Heart right ventricle (tissue), 16 donors: ENCODE data around the gene PRLR. TPM values are rescaled to one million over a fixed set of nuclear protein-coding genes. Genes with fewer than 3 reads are reported as not detected.

ENCODE experiments used
- ATAC-seq, 8 donors: fragments of 200-7000 bp; cut with Tn5 transposase; one replicate each; pipeline ENCODE4 v1.9.1; 2020; ENCODE audit warnings: mild to moderate bottlenecking in 8 of 8, moderate library complexity in 8 of 8, moderate number of reproducible peaks in 1 of 8
- DNase-seq, 2 donors: peaks; one replicate each; pipeline ENCODE4 v3.0.0-alpha.2; 2020
- H3K27ac ChIP-seq, 10 donors: fragments of 200-600 bp; sonication (generic) in 2 of 10; one replicate each; pipeline versions ENCODE4 v1.5.0 to v1.8.0; 2020 to 2022; ENCODE audit warnings: mild to moderate bottlenecking in 3 of 10
- H3K27me3 ChIP-seq, 7 donors: fragments of 200-600 bp; one replicate each; pipeline ENCODE4 v1.8.0; 2021 to 2022; ENCODE audit warnings: mild to moderate bottlenecking in 2 of 7
- H3K36me3 ChIP-seq, 9 donors: fragments of 200-600 bp; sonication (generic) in 1 of 9; one replicate each; pipeline versions ENCODE4 v1.5.0 to v1.8.0; 2020 to 2022; ENCODE audit warnings: mild to moderate bottlenecking in 2 of 9
- H3K4me1 ChIP-seq, 9 donors: fragments of 200-600 bp; sonication (generic) in 1 of 9; one replicate each; pipeline versions ENCODE4 v1.5.0 to v1.8.0; 2020 to 2022; ENCODE audit warnings: mild to moderate bottlenecking in 4 of 9
- H3K4me3 ChIP-seq, 10 donors: fragments of 200-600 bp; sonication (generic) in 2 of 10; one replicate each; pipeline versions ENCODE4 v1.5.0 to v1.8.0; 2020 to 2022; ENCODE audit warnings: mild to moderate bottlenecking in 7 of 10, moderate library complexity in 2 of 10
- H3K9me3 ChIP-seq, 11 donors: fragments of 200-600 bp in 10 of 11; sonication (generic) in 2 of 11; one replicate each; pipeline versions ENCODE4 v1.5.0 to v1.8.0; 2013 to 2022; ENCODE audit warnings: mild to moderate bottlenecking in 2 of 11, control low read depth in 1 of 11, moderate library complexity in 1 of 11
- CTCF ChIP-seq, 9 donors: fragments of 200-600 bp; sonication (generic) in 2 of 9; IDR thresholded peaks; one replicate each; pipeline versions ENCODE4 v1.5.0 to v1.8.0; 2021 to 2022; ENCODE audit warnings: antibody characterized with exemption in 9 of 9, mild to moderate bottlenecking in 5 of 9, moderate library complexity in 1 of 9
- WGBS, 2 donors: extraction: QIAGEN DNeasy Blood & Tissue Kit; methylation state at CpG; one replicate each; pipeline ENCODE4 v1.1.7; 2013; ENCODE audit warnings: inconsistent platforms in 1 of 2; 5-methylcytosine and 5-hydroxymethylcytosine counted together
- intact Hi-C, 10 donors: fragments of 100-400 bp; cut with DNase I; formaldehyde crosslinking; loops; one replicate each; pipeline versions ENCODE4 v1.11.1 to v1.14.2; 2022
- polyA plus RNA-seq, 2 donors: library from polyadenylated mRNA; stranded (reverse); fragments of 200-250 nt; gene quantifications; one replicate each; pipeline ENCODE4 v1.2.3, GENCODE V29; 2013
- total RNA-seq, 10 donors: library from RNA; stranded (reverse); fragmentation: NEBNext Ultra II Directional in 3 of 10; extraction: Animal tissue kit (Norgen Biotek cat#: 25700) in 3 of 10; gene quantifications; one replicate each; pipeline versions ENCODE4 v1.2.1 to v1.2.4, GENCODE V29; 2021 to 2023
- donor health status: Arrhythmogenic right ventricular cardiomyopathy.
- donor health status: ischemic (EF 13 %, LVEDD 7.1; RV severe dilation, severe dysfunction).
- donor health status: healthy with polysubstance abuse.
- donor health status: DM: no; HTN: yes; CAD: no.
- donor health status: DM: no; HTN: no; CAD: no.
- donor health status: ischemic (EF 25% LVEDD 6.9; RV normal size, moderate dysfunction).
- donor health status: ischemic (EF 25% LVEDD 5.7; RV mildly dilated, moderate dysfunction).
- donor health status: healthy.
- donor health status: DM: yes; HTN: yes; CAD: no.
- donor health status: Ischemic cardiomyopathy.
- donor health status: ischemic (EF 35%, LVEDD 5.7; RV mildly dilated, moderate dysfunction).
- donor health status: nonischemic (EF 11% LVEDD 7.7; RV severe dilation, severe dysfunction).
- donor health status: DM: yes; HTN: yes; CAD: no.
- donor health status: PGD.
- donor health status: ischemic (EF 29% LVEDD 5.4; RV normal size, mild dysfunction).
- donor health status: nonischemic (EF 23%, LVEDD 6.1; RV moderate dilation, normal function).

The PRLR gene
- total and polyA plus RNA-seq, 12 donors: 0.04 to 1.3 (median 0.47) TPM

GRCh38 chr5:35264509-35264908 is 34.2 kb upstream of the PRLR start:
- no peaks in the 10 kb centered on the region for H3K27me3 ChIP-seq
- no peak for TF ChIP-seq CTCF (IDR thresholded peaks at IDR 0.05)
- no peaks in the 10 kb centered on the region for H3K36me3 ChIP-seq
- DNase-seq (no peak), ATAC-seq (no peak)
- intact Hi-C loops: no loop called here
- no peak overlapping the region for H3K4me3 ChIP-seq
- WGBS, 2 donors: 93 to 96% methylated on average over 2 of the region's 2 CpGs
- no peaks in the 10 kb centered on the region for H3K4me1 ChIP-seq
- no peak overlapping the region for H3K27ac ChIP-seq
- peaks cover 0 to 3% (median 0%) of the 10 kb centered on the region in 11 donors for H3K9me3 ChIP-seq

- no peak overlapping the region for H3K4me3 ChIP-seq
- no peaks in the 10 kb centered on the region for H3K36me3 ChIP-seq
- H3K4me1 ChIP-seq: no peaks in the 10 kb centered on the region
- intact Hi-C loops: no loop called here
- no peak overlapping the region for H3K27ac ChIP-seq
- DNase-seq: no peak
- 68 to 71% methylated on average over 2 of the region's 2 CpGs for WGBS, 2 donors
- H3K27me3 ChIP-seq: no peaks in the 10 kb centered on the region
- peaks cover 0 to 3% (median 0%) of the 10 kb centered on the region in 11 donors for H3K9me3 ChIP-seq
- no peak for ATAC-seq
- TF ChIP-seq CTCF (IDR thresholded peaks at IDR 0.05): no peak
Observed at GRCh38 chr5:35263266-35263877, 33.1 kb upstream of the PRLR start.

DNA sequence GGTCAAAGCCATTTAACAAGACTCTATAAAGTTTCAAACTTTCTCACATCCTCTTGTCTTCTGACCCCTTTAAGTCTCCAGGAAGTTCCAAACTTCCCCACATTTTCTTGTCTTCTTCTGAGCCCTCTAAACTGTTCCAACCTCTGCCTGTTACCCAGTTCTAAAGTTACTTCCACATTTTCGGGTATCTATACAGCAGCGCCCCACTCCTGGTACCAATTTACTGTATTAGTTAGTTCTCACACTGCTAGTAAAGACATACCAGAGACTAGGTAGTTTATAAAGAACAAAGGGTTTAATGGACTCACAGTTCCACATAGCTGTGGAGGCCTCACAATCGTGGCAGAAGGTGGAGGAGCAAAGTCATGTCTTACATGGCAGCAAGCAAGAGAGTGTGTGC is 23.3 kb upstream of the PRLR start:
- 88 to 90% methylated on average over 3 of the region's 3 CpGs for WGBS, 2 donors
- Histone ChIP-seq H3K4me1 (no peaks in the 10 kb centered on the region), H3K27me3 (peaks cover 0 to 4% (median 0%) of the 10 kb centered on the region in 7 donors), H3K27ac (no peak overlapping the region), H3K4me3 (no peak overlapping the region), H3K9me3 (peaks cover 0 to 21% (median 12%) of the 10 kb centered on the region in 11 donors), H3K36me3 (no peaks in the 10 kb centered on the region)
- intact Hi-C loops: no loop called here
- DNase-seq: no peak
- ATAC-seq: no peak
- TF ChIP-seq CTCF (IDR thresholded peaks at IDR 0.05): no peak

DNA sequence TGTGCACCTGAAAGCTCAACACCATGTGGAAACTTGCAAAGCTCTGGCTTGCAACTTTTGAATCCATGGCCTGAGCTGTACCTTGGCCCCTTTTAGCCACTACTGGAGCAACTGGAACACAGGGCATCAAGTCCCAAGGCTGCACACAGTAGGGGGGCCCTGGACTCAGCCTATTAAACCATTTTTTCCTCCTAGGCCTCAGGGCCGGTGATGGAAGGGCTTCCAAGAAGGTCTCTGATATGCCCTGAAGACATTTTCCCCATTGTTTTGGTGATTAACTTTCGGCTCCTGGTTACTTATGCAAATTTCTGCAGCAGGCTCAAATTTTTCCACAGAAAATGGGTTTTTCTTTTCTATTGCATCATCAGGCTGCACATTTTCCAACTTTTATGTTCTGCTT is 22.7 kb upstream of the PRLR start:
- Histone ChIP-seq H3K36me3 (no peaks in the 10 kb centered on the region), H3K4me3 (no peak overlapping the region), H3K27ac (no peak overlapping the region), H3K4me1 (no peaks in the 10 kb centered on the region), H3K9me3 (peaks cover 0 to 21% (median 12%) of the 10 kb centered on the region in 11 donors), H3K27me3 (peaks cover 0 to 4% (median 0%) of the 10 kb centered on the region in 7 donors)
- no peak for DNase-seq
- WGBS, 2 donors: 85 to 90% methylated on average over 2 of the region's 2 CpGs
- no peak for TF ChIP-seq CTCF (IDR thresholded peaks at IDR 0.05)
- intact Hi-C loops: no loop called here
- ATAC-seq: no peak
